ENCODE measurements around the gene TNFAIP8.

The TNFAIP8 gene
- long read RNA-seq, donor 1, full-length matches to known transcripts = 9 of 9 reads
- long read RNA-seq, donor 1, partial matches to known transcripts = 0 of 9 reads
- long read RNA-seq, donor 1, other reads (novel, unspliced or antisense) = 0 of 9 reads
- long read RNA-seq, donor 2, full-length matches to known transcripts = 6 of 6 reads
- long read RNA-seq, donor 2, partial matches to known transcripts = 0 of 6 reads
- long read RNA-seq, donor 2, other reads (novel, unspliced or antisense) = 0 of 6 reads
- long read RNA-seq, donor 3, full-length matches to known transcripts = 6 of 6 reads
- long read RNA-seq, donor 3, partial matches to known transcripts = 0 of 6 reads
- long read RNA-seq, donor 3, other reads (novel, unspliced or antisense) = 0 of 6 reads
- long read RNA-seq, donor 4, full-length matches to known transcripts = 9 of 21 reads
- long read RNA-seq, donor 4, partial matches to known transcripts = 12 of 21 reads
- long read RNA-seq, donor 4, other reads (novel, unspliced or antisense) = 0 of 21 reads
- long read RNA-seq, donor 5, full-length matches to known transcripts = 14 of 14 reads
- long read RNA-seq, donor 5, partial matches to known transcripts = 0 of 14 reads
- long read RNA-seq, donor 5, other reads (novel, unspliced or antisense) = 0 of 14 reads
- long read RNA-seq, donor 6, full-length matches to known transcripts = 7 of 14 reads
- long read RNA-seq, donor 6, partial matches to known transcripts = 7 of 14 reads
- long read RNA-seq, donor 6, other reads (novel, unspliced or antisense) = 0 of 14 reads
- long read RNA-seq, donor 7, full-length matches to known transcripts = 11 of 11 reads
- long read RNA-seq, donor 7, partial matches to known transcripts = 0 of 11 reads
- long read RNA-seq, donor 7, other reads (novel, unspliced or antisense) = 0 of 11 reads
- long read RNA-seq, donor 8, full-length matches to known transcripts = 9 of 9 reads
- long read RNA-seq, donor 8, partial matches to known transcripts = 0 of 9 reads
- long read RNA-seq, donor 8, other reads (novel, unspliced or antisense) = 0 of 9 reads

- peak; percentile 90 for DNase-seq
These were observed at the start of gene TNFAIP8 for GRCh38 chr5:119355685-119356611. TSS of gene TNFAIP8 (plus strand) at chr5:119356019. CDS start at chr5:119356091, 72 bp downstream.

GRCh38 chr5:119307170-119307569, 48.6 kb upstream of the TNFAIP8 start:
- no peak for DNase-seq

- DNase-seq = no peak
These were observed 46.5 kb upstream of the TNFAIP8 start for GRCh38 chr5:119309326-119309725.

GRCh38 chr5:119311688-119312087, 44.1 kb upstream of the TNFAIP8 start:
- DNase-seq = no peak

GRCh38 chr5:119312403-119312802, 43.4 kb upstream of the TNFAIP8 start:
- no peak for DNase-seq

GRCh38 chr5:119313197-119313596, 42.6 kb upstream of the TNFAIP8 start:
- DNase-seq = no peak

- DNase-seq = no peak
These were observed 41.9 kb upstream of the TNFAIP8 start for GRCh38 chr5:119313658-119314605.

GRCh38 chr5:119315516-119315949, 40.3 kb upstream of the TNFAIP8 start:
- DNase-seq = no peak

- DNase-seq = no peak
These were observed 39.7 kb upstream of the TNFAIP8 start for GRCh38 chr5:119316086-119316485.

GRCh38 chr5:119316906-119317305, 38.9 kb upstream of the TNFAIP8 start:
- DNase-seq = no peak

- DNase-seq = no peak
These were observed 37.4 kb upstream of the TNFAIP8 start for GRCh38 chr5:119318256-119318894.

- DNase-seq = no peak
These were observed 36.4 kb upstream of the TNFAIP8 start for GRCh38 chr5:119319401-119319800.

GRCh38 chr5:119319890-119320289, 35.9 kb upstream of the TNFAIP8 start:
- no peak for DNase-seq

GRCh38 chr5:119321569-119322311, 34.1 kb upstream of the TNFAIP8 start:
- DNase-seq = no peak

GRCh38 chr5:119322312-119322947, 33.4 kb upstream of the TNFAIP8 start:
- no peak for DNase-seq

GRCh38 chr5:119322948-119323537, 32.8 kb upstream of the TNFAIP8 start:
- DNase-seq = no peak

- no peak for DNase-seq
These were observed 32.2 kb upstream of the TNFAIP8 start for GRCh38 chr5:119323601-119324000.

- no peak for DNase-seq
These were observed 31.0 kb upstream of the TNFAIP8 start for GRCh38 chr5:119324842-119325241.
